HG03097 (cell line): ENCODE measurements around the gene DEPDC5.

ENCODE experiments used
- ATAC-seq: cut with Tn5 transposase; IDR thresholded peaks from one replicate; pipeline ENCODE4 v1.9.1; 2021; ENCODE audit not compliant: unreplicated experiment, low FRiP score

The DEPDC5 gene

DNA sequence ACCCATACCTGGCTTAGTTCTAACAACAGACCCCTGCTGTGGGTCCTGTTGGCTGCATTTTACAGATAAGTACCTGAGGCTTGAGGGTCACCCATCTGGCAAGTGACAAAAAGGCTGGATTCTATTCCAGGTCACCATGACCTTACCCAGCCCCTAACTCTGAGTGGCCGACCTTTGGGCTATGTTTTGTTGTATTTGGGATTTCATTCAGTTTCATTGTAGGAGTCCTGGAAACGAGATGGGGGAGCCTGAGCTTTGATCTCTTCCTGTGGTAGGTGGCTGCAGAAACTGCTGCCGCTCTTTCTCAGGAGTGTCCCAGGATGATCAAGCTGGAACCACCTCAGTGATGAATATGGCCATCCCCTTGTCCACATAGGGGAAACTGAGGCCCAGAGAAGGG lies 165.9 kb downstream of the DEPDC5 start:
- ATAC-seq = no peak

- no peak for ATAC-seq
These were observed 166.5 kb downstream of the DEPDC5 start for GRCh38 chr22:31920306-31920705.

GRCh38 chr22:31921106-31921505 lies 167.3 kb downstream of the DEPDC5 start:
- no peak for ATAC-seq

GRCh38 chr22:31922534-31922933 lies 168.7 kb downstream of the DEPDC5 start:
- ATAC-seq = no peak

GRCh38 chr22:31923136-31923535 lies 169.3 kb downstream of the DEPDC5 start:
- ATAC-seq = no peak

DNA sequence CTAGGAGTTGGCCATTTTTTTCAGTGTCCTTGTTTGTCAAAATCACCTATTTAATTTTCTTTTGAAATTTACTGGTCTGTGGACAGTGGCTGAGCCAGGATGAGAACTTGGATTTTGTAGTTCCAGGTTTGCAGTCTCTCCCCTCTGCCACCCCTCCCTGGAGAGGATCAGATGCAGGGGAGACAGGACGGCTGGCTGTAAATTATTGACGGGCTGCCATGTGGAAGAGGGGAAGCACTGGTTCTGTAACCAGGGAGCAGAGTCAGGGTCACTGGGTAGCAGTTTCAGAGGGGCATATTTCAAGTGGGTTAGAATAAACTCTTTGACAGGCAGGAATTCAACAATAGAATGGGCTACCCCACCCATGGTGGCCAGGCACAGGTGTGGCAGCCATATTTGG lies 169.9 kb downstream of the DEPDC5 start:
- ATAC-seq = no peak

DNA sequence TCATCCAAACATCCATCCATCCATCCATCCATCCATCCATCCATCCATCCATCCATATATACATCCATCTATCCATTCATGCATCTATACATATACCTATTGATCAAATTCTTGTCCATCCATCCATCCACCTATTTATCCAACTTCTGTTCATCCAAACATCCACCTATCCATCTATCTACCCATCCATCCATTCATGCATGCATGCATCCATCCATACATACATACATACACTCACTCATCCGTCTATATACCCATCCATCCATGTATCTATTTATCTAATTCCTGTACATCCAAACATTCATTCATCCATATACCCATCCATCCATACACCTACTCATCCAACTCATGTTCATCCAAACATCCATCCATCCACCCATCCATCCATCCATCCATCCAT lies 171.2 kb downstream of the DEPDC5 start:
- no peak for ATAC-seq

DNA sequence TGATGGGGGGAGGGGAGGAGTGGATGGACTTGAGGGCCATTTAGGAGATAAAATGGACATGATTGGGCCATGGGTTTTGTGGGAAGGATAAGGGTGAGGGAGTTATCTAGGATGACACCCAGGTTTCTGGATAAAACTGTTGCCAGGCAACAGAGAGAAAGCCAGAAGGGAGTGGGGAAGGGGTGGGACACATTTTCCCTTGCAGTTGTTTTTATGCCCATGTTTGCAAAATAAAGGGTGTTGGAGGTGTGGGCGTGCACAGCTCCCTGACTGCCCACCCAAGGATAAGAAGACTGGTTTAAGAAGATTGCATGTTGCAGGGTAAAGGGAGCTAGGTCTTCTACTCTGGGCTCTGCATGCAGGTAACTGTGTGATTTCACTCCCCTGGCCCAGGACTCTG lies 172.2 kb downstream of the DEPDC5 start:
- no peak for ATAC-seq

- no peak for ATAC-seq
These were observed 173.2 kb downstream of the DEPDC5 start for GRCh38 chr22:31926969-31927368.

DNA sequence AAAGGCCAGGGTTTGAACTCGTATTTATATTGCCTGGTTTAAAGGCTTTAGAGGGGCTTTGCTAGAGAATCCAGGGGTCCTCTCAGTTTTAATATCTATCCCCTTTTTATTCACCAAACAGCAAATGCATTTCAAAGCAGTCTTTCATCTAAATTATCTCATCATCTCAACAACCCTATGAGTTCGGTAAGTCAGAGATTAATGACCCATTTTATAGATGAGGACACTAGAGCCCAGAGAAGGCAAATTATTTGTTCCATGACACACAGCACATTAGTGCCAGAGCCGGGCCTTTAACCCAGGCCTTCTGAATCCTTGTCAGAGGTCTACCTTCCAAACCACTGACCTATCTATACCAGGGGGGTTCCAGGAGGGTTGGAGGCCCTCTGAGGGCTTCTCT lies 173.7 kb downstream of the DEPDC5 start:
- no peak for ATAC-seq

DNA sequence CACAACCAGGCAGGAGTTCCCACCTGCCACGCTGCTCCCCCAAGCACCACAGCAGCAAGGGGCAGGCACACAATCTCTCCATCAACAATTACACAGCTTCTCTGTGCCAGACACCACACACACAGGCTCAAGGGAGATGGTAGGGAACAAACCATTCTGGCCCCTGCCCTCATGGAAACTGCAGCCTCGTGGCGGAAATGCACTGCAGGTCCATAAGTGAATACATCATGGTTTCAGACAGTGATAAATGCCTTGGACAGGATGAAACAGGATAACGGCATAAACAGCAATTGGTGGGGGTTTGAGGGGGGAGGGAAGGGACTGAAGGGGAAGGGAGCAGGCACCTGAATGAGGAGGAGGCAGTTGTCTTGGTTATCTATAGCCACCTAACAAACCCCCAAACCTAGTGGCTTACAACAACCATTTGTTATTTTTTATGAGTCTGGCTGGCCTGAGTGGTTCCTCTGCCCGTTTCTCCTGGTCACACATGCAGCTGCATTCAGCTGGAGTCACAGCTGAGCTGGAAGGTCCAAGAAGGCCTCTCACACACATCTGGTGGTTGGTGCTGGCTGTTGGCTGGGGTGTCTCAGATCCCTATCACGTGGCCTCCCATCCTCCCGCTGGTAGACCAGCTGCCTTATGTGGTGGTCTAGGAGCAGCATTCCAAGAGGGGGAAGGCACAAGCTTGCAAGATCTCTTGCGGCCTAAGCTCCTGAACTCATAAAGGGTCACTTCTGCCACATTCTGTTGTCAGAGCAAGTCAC lies 175.5 kb downstream of the DEPDC5 start:
- no peak for ATAC-seq

DNA sequence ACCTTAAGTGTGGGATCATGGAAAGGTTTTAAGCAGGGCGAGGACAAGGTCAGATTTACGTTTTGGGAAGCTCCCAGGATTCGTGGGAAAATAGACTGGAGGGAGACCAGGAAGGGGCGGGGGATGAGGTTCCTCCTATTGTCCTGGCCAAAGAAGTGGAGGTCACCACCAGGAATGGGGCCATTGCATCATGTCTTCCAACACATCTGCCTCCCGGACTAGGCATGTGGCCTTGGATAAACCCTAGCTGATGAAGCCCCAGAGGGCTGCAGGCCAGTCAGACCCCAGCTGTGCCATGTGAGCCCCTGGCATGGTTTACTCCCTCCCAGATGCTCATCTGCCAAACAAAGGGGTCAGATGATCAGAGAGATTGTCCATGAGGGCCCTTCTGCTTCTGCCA lies 179.0 kb downstream of the DEPDC5 start:
- ATAC-seq = no peak

DNA sequence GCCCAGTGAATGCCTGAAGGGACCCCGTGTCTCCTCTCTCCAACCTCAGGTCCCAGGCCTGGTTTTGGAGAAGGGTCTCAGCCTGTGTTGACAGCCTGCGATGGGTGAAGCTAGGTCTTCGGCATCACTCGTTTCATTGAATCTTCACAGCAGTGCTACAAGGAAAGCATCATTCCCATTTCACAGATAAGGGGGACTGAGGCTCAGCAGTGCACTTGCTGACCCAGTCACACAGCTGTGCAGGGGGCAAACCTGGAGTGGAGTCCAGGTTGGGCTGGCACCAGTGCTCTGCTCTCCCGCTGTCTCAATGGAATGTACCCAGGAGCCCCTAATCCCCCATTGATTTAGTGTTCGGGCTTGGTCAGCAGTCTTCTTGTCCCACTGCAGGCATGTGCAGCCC lies 179.6 kb downstream of the DEPDC5 start:
- no peak for ATAC-seq

DNA sequence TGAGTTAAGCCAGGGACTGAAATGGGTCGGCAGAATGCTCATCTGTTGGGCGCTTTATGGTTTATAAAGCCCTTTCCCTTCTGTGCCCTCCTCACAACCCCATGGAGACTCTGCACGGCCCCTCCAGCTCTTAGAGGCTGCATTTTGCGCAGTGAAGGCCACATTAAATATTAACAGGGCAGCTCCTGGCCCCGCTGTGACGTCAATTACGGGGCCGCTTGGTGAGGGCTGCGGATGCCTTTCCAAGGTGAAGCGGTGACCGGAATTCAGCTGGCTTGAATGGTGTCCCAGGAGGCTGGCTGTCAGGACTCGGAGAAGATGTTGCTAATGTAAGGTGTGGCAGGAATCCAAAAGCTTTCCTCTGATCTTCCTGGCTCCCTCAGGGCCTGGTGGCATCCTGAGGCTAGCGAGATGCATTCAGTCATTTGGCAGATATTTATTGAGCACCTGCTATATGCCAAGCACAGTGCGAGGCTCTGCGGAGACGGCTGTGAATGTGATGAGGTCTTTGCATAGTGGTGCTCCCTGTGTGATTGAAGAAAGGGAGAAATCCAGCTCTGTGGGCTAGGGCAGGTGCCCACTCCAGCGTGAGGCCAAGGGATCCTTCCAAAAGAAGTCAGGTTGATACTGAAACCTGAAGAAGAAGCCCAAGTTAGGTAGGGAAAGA lies 180.1 kb downstream of the DEPDC5 start:
- no peak for ATAC-seq

- no peak for ATAC-seq
These were observed 182.3 kb downstream of the DEPDC5 start for GRCh38 chr22:31935961-31936635.

DNA sequence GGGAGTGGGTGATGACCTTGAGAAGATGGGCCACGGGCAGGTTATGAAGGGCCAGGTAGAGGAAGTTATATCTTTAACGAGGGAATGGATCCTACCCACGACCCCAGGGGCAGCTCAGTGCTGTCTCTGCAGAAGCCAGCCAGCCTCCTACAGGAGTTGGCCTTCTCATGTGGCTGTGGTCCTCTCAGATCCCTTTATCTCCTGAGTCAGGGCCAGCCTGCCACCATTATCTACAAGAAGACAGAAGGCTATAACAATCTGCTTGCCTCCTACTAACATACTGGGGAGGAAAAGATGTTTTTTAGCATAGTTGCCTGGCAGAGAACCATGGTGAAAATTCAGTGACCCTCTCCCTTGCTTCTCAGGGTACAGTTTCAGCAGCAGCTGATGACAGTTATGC lies 183.5 kb downstream of the DEPDC5 start:
- no peak for ATAC-seq

GRCh38 chr22:31938296-31938695 lies 184.5 kb downstream of the DEPDC5 start:
- no peak for ATAC-seq

- no peak for ATAC-seq
These were observed 186.7 kb downstream of the DEPDC5 start for GRCh38 chr22:31940506-31940905.

DNA sequence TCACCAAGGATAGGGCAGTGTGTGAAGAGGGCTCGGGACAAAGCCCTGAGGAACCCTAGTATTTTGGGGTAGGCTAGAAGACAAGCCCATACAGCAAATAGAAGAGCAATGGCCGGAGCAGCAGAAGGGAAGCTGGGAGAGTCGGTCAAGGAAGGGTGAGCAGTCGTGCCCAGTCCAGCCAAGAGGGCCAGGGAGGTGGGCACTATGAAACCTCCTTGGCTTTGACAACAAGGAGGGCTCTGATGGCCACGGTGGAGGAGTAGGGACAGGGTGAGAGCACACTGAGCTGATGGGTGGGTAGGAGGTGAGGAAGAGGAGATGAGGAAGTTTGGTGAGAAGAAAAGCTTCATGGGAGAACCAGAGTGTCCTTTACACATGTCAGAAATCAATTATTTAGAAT lies 188.3 kb downstream of the DEPDC5 start:
- ATAC-seq = no peak

GRCh38 chr22:31943206-31943977 lies 189.6 kb downstream of the DEPDC5 start:
- peak; percentile 8 for ATAC-seq
